Fibroblast of lung (primary cell): Measurements from ENCODE around the gene SAG.

Experiments
- EZH2 ChIP-seq: IDR thresholded peaks from 2 replicates; pipeline ENCODE4 v1.5.1; 2012; ENCODE audit warnings: low read length, control low read depth, mild to moderate bottlenecking; ENCODE audit errors: missing control alignments
- TF ChIP-seq, protein P1 (sequence below), 2 donors: IDR thresholded peaks in 1 of 2; conservative IDR thresholded peaks in 1 of 2; 1 replicate in 1 of 2; 2 replicates in 1 of 2; pipeline ENCODE4 v1.5.1; 2011 to 2012; ENCODE audit warnings: low read length in 2 of 2, control low read depth in 1 of 2, inconsistent platforms in 1 of 2, low read depth in 1 of 2, mild to moderate bottlenecking in 1 of 2

DNA sequence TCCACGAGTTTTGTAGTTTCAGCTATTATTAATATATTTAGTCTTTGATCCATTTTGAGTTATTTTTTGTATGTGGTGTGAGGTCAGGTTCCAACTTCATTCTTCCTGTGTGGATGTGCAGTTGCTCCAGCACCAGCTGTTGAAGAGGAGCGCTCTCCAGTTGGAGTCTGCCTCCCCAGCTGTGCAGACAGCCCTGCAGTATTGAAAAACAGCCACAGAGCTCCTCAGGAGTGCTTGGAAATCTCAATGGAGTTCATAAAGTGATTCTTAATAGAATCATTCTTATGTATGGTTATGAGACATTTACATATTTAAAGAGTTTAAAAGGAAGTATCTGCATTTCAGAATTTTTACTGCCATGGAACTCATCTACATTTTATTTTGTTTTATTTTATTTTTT lies 64.0 kb downstream of the SAG start:
- no peak for TF ChIP-seq EZH2
- TF ChIP-seq, protein P1, sequence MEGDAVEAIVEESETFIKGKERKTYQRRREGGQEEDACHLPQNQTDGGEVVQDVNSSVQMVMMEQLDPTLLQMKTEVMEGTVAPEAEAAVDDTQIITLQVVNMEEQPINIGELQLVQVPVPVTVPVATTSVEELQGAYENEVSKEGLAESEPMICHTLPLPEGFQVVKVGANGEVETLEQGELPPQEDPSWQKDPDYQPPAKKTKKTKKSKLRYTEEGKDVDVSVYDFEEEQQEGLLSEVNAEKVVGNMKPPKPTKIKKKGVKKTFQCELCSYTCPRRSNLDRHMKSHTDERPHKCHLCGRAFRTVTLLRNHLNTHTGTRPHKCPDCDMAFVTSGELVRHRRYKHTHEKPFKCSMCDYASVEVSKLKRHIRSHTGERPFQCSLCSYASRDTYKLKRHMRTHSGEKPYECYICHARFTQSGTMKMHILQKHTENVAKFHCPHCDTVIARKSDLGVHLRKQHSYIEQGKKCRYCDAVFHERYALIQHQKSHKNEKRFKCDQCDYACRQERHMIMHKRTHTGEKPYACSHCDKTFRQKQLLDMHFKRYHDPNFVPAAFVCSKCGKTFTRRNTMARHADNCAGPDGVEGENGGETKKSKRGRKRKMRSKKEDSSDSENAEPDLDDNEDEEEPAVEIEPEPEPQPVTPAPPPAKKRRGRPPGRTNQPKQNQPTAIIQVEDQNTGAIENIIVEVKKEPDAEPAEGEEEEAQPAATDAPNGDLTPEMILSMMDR (conservative IDR thresholded peaks at IDR 0.05 in 1 of 2, IDR thresholded peaks at IDR 0.05 in 1 of 2; ENCODE audit: low read depth in 1 of 2, low read length in 2 of 2), result no peak
